GM13977 (cell line): ENCODE results near the gene MGME1.

Source experiments
- DNase-seq: peaks from one replicate; pipeline ENCODE4 v3.0.0; 2012; ENCODE audit warnings: low spot score
- CTCF ChIP-seq: IDR thresholded peaks from 2 replicates; pipeline ENCODE4 v1.5.1; 2012; ENCODE audit warnings: mild to moderate bottlenecking, control low read depth; ENCODE audit not compliant: insufficient read depth; ENCODE audit errors: extremely low read depth, missing control alignments
- in situ Hi-C: fragments of 300-500 bp; cut with MboI; formaldehyde crosslinking; loops from one replicate; pipeline ENCODE4 v1.12.0; 2022; ENCODE audit warnings: low sequenced_read_pairs, low pct_unique_long_range_greater_than_20kb, mixed read lengths, inconsistent platforms; ENCODE audit not compliant: unreplicated experiment

MGME1 gene

GRCh38 chr20:17952692-17953684 lies 15.8 kb upstream of the MGME1 start:
- no peak for TF ChIP-seq CTCF
- in situ Hi-C loops = no loop called here
- DNase-seq = no peak

GRCh38 chr20:17953935-17954334 lies 14.9 kb upstream of the MGME1 start:
- no peak for TF ChIP-seq CTCF
- in situ Hi-C loops = no loop called here

GRCh38 chr20:17955302-17955701 lies 13.5 kb upstream of the MGME1 start:
- in situ Hi-C loops = no loop called here
- no peak for TF ChIP-seq CTCF
- DNase-seq = no peak

More at GRCh38 chr20:17953935-17954334, 14.9 kb upstream of the MGME1 start:
- no peak for DNase-seq

- in situ Hi-C loops = no loop called here
- no peak for DNase-seq
- TF ChIP-seq CTCF = no peak
Observed at GRCh38 chr20:17956099-17956685, 12.6 kb upstream of the MGME1 start.

GRCh38 chr20:17957505-17958363 lies 11.1 kb upstream of the MGME1 start:
- in situ Hi-C loops = no loop called here
- no peak for DNase-seq
- no peak for TF ChIP-seq CTCF
